GM06990 (cell line): ENCODE measurements around the gene KCNH8.

ENCODE experiments used
- DNase-seq: peaks from one replicate; pipeline ENCODE4 v3.0.0-alpha.2; 2011; ENCODE audit not compliant: insufficient read length; ENCODE audit errors: extremely low read depth
- H3K27me3 ChIP-seq: replicated peaks from 2 replicates; pipeline ENCODE4 v1.6.0; 2011; ENCODE audit warnings: low read length; ENCODE audit not compliant: control insufficient read depth, insufficient read depth
- H3K36me3 ChIP-seq: 2 replicates; pipeline ENCODE4 v1.5.1; 2011; ENCODE audit warnings: low read length; ENCODE audit not compliant: control insufficient read depth, insufficient read depth
- H3K4me3 ChIP-seq: replicated peaks from 2 replicates; pipeline ENCODE4 v1.5.1; 2011; ENCODE audit warnings: low read depth, mild to moderate bottlenecking, control low read depth, low read length
- CTCF ChIP-seq: IDR thresholded peaks from 2 replicates; pipeline ENCODE4 v1.5.1; 2011; ENCODE audit warnings: low read length, control low read depth, mild to moderate bottlenecking, inconsistent platforms; ENCODE audit not compliant: insufficient read depth, poor library complexity, severe bottlenecking

Gene KCNH8

GRCh38 chr3:19420159-19420558, 271.8 kb downstream of the KCNH8 start:
- H3K4me3 ChIP-seq, result no peak overlapping the region
- TF ChIP-seq CTCF, result no peak
- H3K27me3 ChIP-seq, result no peaks in the 10 kb centered on the region
- no peak for DNase-seq
- no peaks in the 10 kb centered on the region for H3K36me3 ChIP-seq

- Histone ChIP-seq H3K36me3 (no peaks in the 10 kb centered on the region), H3K4me3 (no peak overlapping the region), H3K27me3 (no peaks in the 10 kb centered on the region)
- DNase-seq, result no peak
- no peak for TF ChIP-seq CTCF
Observed at GRCh38 chr3:19425825-19426224, 277.5 kb downstream of the KCNH8 start.

- H3K36me3 ChIP-seq, result no peaks in the 10 kb centered on the region
- no peak for TF ChIP-seq CTCF
- no peaks in the 10 kb centered on the region for H3K27me3 ChIP-seq
- no peak overlapping the region for H3K4me3 ChIP-seq
- DNase-seq, result no peak
Observed at GRCh38 chr3:19427422-19428149, 279.3 kb downstream of the KCNH8 start.

GRCh38 chr3:19428729-19429128, 280.4 kb downstream of the KCNH8 start:
- TF ChIP-seq CTCF, result no peak
- Histone ChIP-seq H3K27me3 (no peaks in the 10 kb centered on the region), H3K36me3 (no peaks in the 10 kb centered on the region), H3K4me3 (no peak overlapping the region)
- DNase-seq, result no peak

GRCh38 chr3:19432669-19433068, 284.4 kb downstream of the KCNH8 start:
- no peak for TF ChIP-seq CTCF
- Histone ChIP-seq H3K36me3 (no peaks in the 10 kb centered on the region), H3K27me3 (no peaks in the 10 kb centered on the region), H3K4me3 (no peak overlapping the region)
- no peak for DNase-seq

- no peak for DNase-seq
- Histone ChIP-seq H3K36me3 (no peaks in the 10 kb centered on the region), H3K27me3 (no peaks in the 10 kb centered on the region), H3K4me3 (no peak overlapping the region)
- TF ChIP-seq CTCF, result no peak
Observed at GRCh38 chr3:19436746-19437145, 288.4 kb downstream of the KCNH8 start.
